Measurements from ENCODE around the gene ESD. TPM values are rescaled to one million over a fixed set of nuclear protein-coding genes. Genes with fewer than 3 reads are reported as not detected.

ESD gene
- total RNA-seq, 1 experiment from 2014 or later = 58.7 TPM

DNA sequence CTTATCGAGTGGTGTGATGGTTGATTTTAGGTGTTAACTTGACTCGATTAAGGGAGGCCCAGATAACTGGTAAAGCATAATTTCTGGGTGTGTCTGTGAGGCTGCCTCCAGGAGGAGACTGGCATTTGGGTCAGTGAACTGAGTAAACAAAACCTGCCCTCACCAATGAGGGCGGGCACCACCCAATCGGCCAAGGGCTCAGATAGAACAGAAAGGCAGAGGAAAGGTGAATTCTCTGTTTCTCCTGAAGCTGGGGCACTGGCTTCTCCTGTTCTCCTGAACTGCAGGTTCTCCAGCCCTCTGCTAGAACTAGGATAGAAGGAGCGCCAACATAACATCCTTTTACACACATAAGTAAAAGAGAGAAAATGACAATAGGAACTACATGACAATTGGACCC, 35.1 kb downstream of the ESD start (continued):
- TF ChIP-seq ZNF532 (CRISPR knock-in tag; IDR thresholded peaks at IDR 0.05; ENCODE audit: borderline replicate concordance) = no peak

DNA sequence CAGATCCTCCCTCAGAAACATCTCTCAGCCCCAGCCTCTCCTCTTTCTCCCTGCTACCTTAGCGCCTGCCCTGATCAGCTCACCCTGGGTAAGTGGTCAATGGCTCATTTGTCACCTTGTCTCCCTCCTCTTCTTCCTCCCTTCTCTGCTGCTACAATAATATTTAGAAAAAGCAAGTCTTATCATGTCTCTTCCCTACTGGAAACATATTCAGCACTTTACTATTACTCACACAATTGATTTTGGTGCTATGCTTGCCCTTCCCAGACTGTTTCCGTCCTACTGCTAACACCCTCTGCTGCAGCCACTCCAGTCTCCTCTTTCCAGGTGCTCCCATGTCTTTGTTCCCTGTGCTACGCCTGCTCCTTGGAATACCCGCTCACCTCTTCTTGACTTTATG, 35.8 kb downstream of the ESD start:
- TF ChIP-seq ZNF232 (CRISPR knock-in tag; IDR thresholded peaks at IDR 0.05) (no peak), TP53 (CRISPR knock-in tag; IDR thresholded peaks at IDR 0.05) (no peak), IRF1 (CRISPR knock-in tag; IDR thresholded peaks at IDR 0.05) (no peak), JUN (CRISPR knock-in tag; IDR thresholded peaks at IDR 0.05) (no peak), CREB1 (CRISPR knock-in tag; IDR thresholded peaks at IDR 0.05) (no peak), ZMAT4 (CRISPR knock-in tag; IDR thresholded peaks at IDR 0.05) (no peak), ZNF532 (CRISPR knock-in tag; IDR thresholded peaks at IDR 0.05; ENCODE audit: borderline replicate concordance) (no peak), ZNF281 (CRISPR knock-in tag; IDR thresholded peaks at IDR 0.05) (no peak), HMGA2 (CRISPR knock-in tag; IDR thresholded peaks at IDR 0.05) (no peak), KAT7 (CRISPR knock-in tag; IDR thresholded peaks at IDR 0.05; ENCODE audit: borderline replicate concordance) (no peak), ATF1 (CRISPR knock-in tag; IDR thresholded peaks at IDR 0.05) (no peak)
- TF ChIP-seq, protein P1, sequence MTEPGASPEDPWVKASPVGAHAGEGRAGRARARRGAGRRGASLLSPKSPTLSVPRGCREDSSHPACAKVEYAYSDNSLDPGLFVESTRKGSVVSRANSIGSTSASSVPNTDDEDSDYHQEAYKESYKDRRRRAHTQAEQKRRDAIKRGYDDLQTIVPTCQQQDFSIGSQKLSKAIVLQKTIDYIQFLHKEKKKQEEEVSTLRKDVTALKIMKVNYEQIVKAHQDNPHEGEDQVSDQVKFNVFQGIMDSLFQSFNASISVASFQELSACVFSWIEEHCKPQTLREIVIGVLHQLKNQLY (CRISPR knock-in tag; IDR thresholded peaks at IDR 0.05) = no peak
- peaks cover 6% of the 10 kb centered on the region for H3K4me1 Mint-ChIP-seq
- DNase-seq (ENCODE audit: low spot score) (no peak), ATAC-seq (no peak)
- H3K4me3 Mint-ChIP-seq = no peak overlapping the region
- no peaks in the 10 kb centered on the region for H3K27me3 Mint-ChIP-seq (ENCODE audit: low read depth)
- ChIA-PET CTCF (no interaction called here), POLR2A (interaction anchor here (0.6 kb wide), 1 partner anchor 96 kb away, joined by 5 read pairs; no protein-coding TSS in a partner anchor)
- H3K36me3 Mint-ChIP-seq = no peaks in the 10 kb centered on the region
- no peaks in the 10 kb centered on the region for H3K9me3 Mint-ChIP-seq
- H3K27ac Mint-ChIP-seq = no peak overlapping the region

All from WTC11 (cell line).